Keratinocyte (primary cell): ENCODE measurements around the gene RALGAPA2.

ENCODE experiments used
- CTCF ChIP-seq, 3 experiments: IDR thresholded peaks in 1 of 3; conservative IDR thresholded peaks in 1 of 3; optimal IDR thresholded peaks in 1 of 3; 2 replicates in 2 of 3; 3 replicates in 1 of 3; pipeline versions ENCODE3 to v1.5.1; 2011; ENCODE audit warnings: low read length in 3 of 3, mild to moderate bottlenecking in 3 of 3, moderate library complexity in 2 of 3, control low read depth in 1 of 3, inconsistent platforms in 1 of 3; ENCODE audit not compliant: insufficient read depth in 2 of 3; ENCODE audit errors: extremely low read depth in 1 of 3
- EZH2 ChIP-seq: IDR thresholded peaks from one replicate; pipeline ENCODE4 v1.6.1; 2012; ENCODE audit warnings: inconsistent platforms, mild to moderate bottlenecking, low read length, moderate library complexity

GRCh38 chr20:20710443-20711315 lies 1.8 kb downstream of the RALGAPA2 start:
- TF ChIP-seq CTCF (optimal IDR thresholded peaks at IDR 0.05 in 1 of 3, IDR thresholded peaks at IDR 0.05 in 1 of 3, conservative IDR thresholded peaks at IDR 0.05 in 1 of 3; ENCODE audit: extremely low read depth in 1 of 3, insufficient read depth in 2 of 3, low read length in 3 of 3) (no peak), EZH2 (no peak)
